CD4-positive, alpha-beta T cell (primary cell): ENCODE data around the gene SARNP. TPM values are rescaled to one million over a fixed set of nuclear protein-coding genes. Genes with fewer than 3 reads are reported as not detected.
A peak's percentile ranks its signal among the peaks of the same experiment; 100 is the strongest.

Source experiments
- ATAC-seq: fragments of 200-7000 bp; cut with Tn5 transposase; one replicate; pipeline ENCODE4 v1.10.0; 2022; ENCODE audit warnings: mild to moderate bottlenecking; ENCODE audit not compliant: poor library complexity
- CTCF ChIA-PET: fragments of 350-600 bp; sonication (Branson Sonifier 250); formaldehyde crosslinking; loops from one replicate; lab custom pipeline; 2021; ENCODE audit warnings: antibody characterized with exemption, inconsistent platforms; lab: Charles Lee
- POLR2A ChIA-PET: fragments of 350-600 bp; sonication (Branson Sonifier 250); formaldehyde crosslinking; loops from one replicate; lab custom pipeline; 2021; ENCODE audit warnings: antibody characterized with exemption, inconsistent platforms; lab: Charles Lee
- DNase-seq, 14 experiments: peaks; one replicate each; pipeline ENCODE4 v3.0.0-alpha.2; 2013 to 2020; ENCODE audit warnings: mixed read lengths in 2 of 14
- H3K27ac ChIP-seq, 2 donors: one replicate each; pipeline versions ENCODE4 v1.5.1 to v1.7.0; 2013; ENCODE audit warnings: low read length in 2 of 2, low read depth in 1 of 2, mild to moderate bottlenecking in 1 of 2
- H3K27me3 ChIP-seq, 2 experiments: 1 replicate in 1 of 2; 2 replicates in 1 of 2; pipeline versions ENCODE4 v1.6.1 to v1.7.0; 2013; ENCODE audit warnings: low read length in 2 of 2, control low read depth in 1 of 2, mild to moderate bottlenecking in 1 of 2, moderate library complexity in 1 of 2; ENCODE audit not compliant: insufficient read depth in 2 of 2, control insufficient read depth in 1 of 2
- H3K36me3 ChIP-seq: one replicate; pipeline ENCODE4 v1.6.1; 2013; ENCODE audit warnings: low read length, control low read depth; ENCODE audit not compliant: insufficient read depth
- H3K4me1 ChIP-seq: one replicate; pipeline ENCODE4 v1.6.1; 2013; ENCODE audit warnings: low read length, control low read depth; ENCODE audit not compliant: insufficient read depth
- H3K4me3 ChIP-seq: one replicate; pipeline ENCODE4 v1.5.1; 2013; ENCODE audit warnings: mild to moderate bottlenecking, low read length, moderate library complexity
- H3K9me3 ChIP-seq, 2 experiments: 1 replicate in 1 of 2; 2 replicates in 1 of 2; pipeline versions ENCODE4 v1.6.1 to v1.7.0; 2013; ENCODE audit warnings: low read length in 2 of 2, mild to moderate bottlenecking in 2 of 2, control low read depth in 1 of 2, moderate library complexity in 1 of 2; ENCODE audit not compliant: control insufficient read depth in 1 of 2, insufficient read depth in 1 of 2
- H3K27ac Mint-ChIP-seq: one replicate; pipeline ENCODE4 v1.8.0; 2020; ENCODE audit warnings: mixed read lengths
- H3K27me3 Mint-ChIP-seq: one replicate; pipeline ENCODE4 v1.8.0; 2021; ENCODE audit warnings: mixed read lengths
- H3K36me3 Mint-ChIP-seq: one replicate; pipeline ENCODE4 v1.8.0; 2021; ENCODE audit warnings: low read depth, mixed read lengths
- H3K4me1 Mint-ChIP-seq: one replicate; pipeline ENCODE4 v1.8.0; 2021; ENCODE audit warnings: low read depth, mixed read lengths
- H3K4me3 Mint-ChIP-seq: one replicate; pipeline ENCODE4 v1.8.0; 2020; ENCODE audit warnings: mild to moderate bottlenecking, mixed read lengths
- H3K9me3 Mint-ChIP-seq: one replicate; pipeline ENCODE4 v1.8.0; 2020; ENCODE audit warnings: mixed read lengths
- intact Hi-C, 2 experiments: fragments of 100-400 bp; cut with DNase I in 1 of 2; cut with micrococcal nuclease in 1 of 2; formaldehyde crosslinking; loops; one replicate each; pipeline versions ENCODE4 v1.15.1 to v1.9.0; 2023 to 2025; cut with DNase I, micrococcal nuclease
- total RNA-seq, 174 experiments: library from RNA in 2 of 174; stranded (reverse) in 2 of 174; gene quantifications; one replicate each; pipeline ENCODE4 v1.2.3 and lab custom pipeline; 2021 to 2026
- TF ChIP-seq, protein P1 (sequence below): fragments of 200-600 bp; IDR thresholded peaks from one replicate; pipeline ENCODE4 v1.8.0; 2022; ENCODE audit warnings: antibody characterized with exemption, mild to moderate bottlenecking

SARNP gene
- total RNA-seq, 2 experiments from 2014 or later, result 38.2 to 38.6 TPM

DNA sequence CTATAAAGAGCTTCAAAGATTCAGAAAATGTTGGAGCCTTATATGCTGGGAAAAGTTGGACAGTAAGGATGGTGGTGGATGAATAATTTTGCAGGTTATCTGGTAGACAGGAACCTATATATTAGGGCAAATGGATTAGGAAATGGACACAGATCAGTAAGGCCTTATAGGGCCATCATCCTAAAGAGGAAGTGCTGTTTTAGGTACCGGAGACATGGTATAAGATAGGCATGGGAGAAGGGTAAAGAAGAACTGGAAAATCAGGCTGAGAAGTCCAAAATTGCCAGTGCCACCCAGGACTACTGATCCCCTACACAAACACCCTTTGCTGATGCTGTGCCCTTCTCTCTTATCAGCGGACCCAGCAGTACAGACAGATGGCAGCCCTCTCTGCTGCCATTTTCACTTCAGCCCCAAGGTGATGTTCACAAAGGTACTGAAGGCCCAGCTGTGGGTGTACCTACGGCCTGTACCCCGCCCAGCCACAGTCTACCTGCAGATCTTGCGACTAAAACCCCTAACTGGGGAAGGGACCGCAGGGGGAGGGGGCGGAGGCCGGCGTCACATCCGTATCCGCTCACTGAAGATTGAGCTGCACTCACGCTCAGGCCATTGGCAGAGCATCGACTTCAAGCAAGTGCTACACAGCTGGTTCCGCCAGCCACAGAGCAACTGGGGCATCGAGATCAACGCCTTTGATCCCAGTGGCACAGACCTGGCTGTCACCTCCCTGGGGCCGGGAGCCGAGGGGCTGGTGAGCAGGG is 69.1 kb downstream of the SARNP start:
- ATAC-seq, result no peak
- H3K4me1 Mint-ChIP-seq, result peaks cover 36% of the 10 kb centered on the region
- POLR2A ChIA-PET, result interaction anchor here (1.1 to 2.2 kb wide), 4 partner anchors 9 to 796 kb away, joined by 3 to 11 read pairs (median 6); no protein-coding TSS in a partner anchor

DNA sequence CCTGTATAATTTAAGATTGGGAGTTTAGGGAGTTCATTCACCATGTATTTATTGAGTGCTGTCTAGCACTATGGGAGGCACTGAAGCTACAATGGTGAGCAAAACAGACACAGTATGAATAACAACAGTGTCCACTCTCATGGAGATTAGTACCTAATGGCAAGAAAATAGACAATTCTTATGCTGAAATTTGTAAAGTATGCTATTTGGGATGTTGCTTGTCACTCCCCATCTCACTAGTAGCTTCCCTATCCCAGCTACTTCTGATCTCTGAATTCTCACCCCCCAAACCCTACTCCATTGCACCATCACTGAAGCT is 70.7 kb downstream of the SARNP start:
- intact Hi-C loops, result loop anchor here in 1 of 2 experiments (10.0 kb wide), 1 partner anchor 718 kb away; the partner anchor contains the start of gene SPRYD4
- POLR2A ChIA-PET, result interaction anchor here (0.6 to 2.2 kb wide), 8 partner anchors 9 to 1422 kb away, joined by 3 to 11 read pairs (median 3); partner anchors contain the start of gene COPZ1
- Histone ChIP-seq H3K4me1 (peaks cover 33% of the 10 kb centered on the region), H3K9me3 (no peaks in the 10 kb centered on the region), H3K27ac (peak overlapping the region; percentile 31 to 34), H3K4me3 (no peak overlapping the region), H3K36me3 (peaks cover 20% of the 10 kb centered on the region), H3K27me3 (no peaks in the 10 kb centered on the region)
- no peak overlapping the region for H3K4me3 Mint-ChIP-seq
- peaks cover 38% of the 10 kb centered on the region for H3K36me3 Mint-ChIP-seq
- no peaks in the 10 kb centered on the region for H3K27me3 Mint-ChIP-seq
- peaks cover 45% of the 10 kb centered on the region for H3K4me1 Mint-ChIP-seq
- ATAC-seq, result no peak
- CTCF ChIA-PET, result interaction anchor here (0.9 to 1.6 kb wide), 4 partner anchors 8 to 179 kb away, joined by 3 to 6 read pairs (median 4); no protein-coding TSS in a partner anchor
- no peaks in the 10 kb centered on the region for H3K9me3 Mint-ChIP-seq
- peak overlapping the region; percentile 72 for H3K27ac Mint-ChIP-seq
- no peak for DNase-seq
- TF ChIP-seq, protein P1, sequence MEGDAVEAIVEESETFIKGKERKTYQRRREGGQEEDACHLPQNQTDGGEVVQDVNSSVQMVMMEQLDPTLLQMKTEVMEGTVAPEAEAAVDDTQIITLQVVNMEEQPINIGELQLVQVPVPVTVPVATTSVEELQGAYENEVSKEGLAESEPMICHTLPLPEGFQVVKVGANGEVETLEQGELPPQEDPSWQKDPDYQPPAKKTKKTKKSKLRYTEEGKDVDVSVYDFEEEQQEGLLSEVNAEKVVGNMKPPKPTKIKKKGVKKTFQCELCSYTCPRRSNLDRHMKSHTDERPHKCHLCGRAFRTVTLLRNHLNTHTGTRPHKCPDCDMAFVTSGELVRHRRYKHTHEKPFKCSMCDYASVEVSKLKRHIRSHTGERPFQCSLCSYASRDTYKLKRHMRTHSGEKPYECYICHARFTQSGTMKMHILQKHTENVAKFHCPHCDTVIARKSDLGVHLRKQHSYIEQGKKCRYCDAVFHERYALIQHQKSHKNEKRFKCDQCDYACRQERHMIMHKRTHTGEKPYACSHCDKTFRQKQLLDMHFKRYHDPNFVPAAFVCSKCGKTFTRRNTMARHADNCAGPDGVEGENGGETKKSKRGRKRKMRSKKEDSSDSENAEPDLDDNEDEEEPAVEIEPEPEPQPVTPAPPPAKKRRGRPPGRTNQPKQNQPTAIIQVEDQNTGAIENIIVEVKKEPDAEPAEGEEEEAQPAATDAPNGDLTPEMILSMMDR, result no peak

More for the DNA sequence above, 69.1 kb downstream of the SARNP start:
- no peak for DNase-seq
- Mint-ChIP-seq H3K4me3 (no peak overlapping the region), H3K36me3 (peaks cover 52% of the 10 kb centered on the region), H3K27me3 (no peaks in the 10 kb centered on the region), H3K9me3 (no peaks in the 10 kb centered on the region), H3K27ac (peak overlapping the region; percentile 72)
- Histone ChIP-seq H3K4me3 (no peak overlapping the region), H3K9me3 (no peaks in the 10 kb centered on the region), H3K27ac (no peak overlapping the region), H3K4me1 (peaks cover 23% of the 10 kb centered on the region), H3K27me3 (no peaks in the 10 kb centered on the region), H3K36me3 (peaks cover 35% of the 10 kb centered on the region)
- TF ChIP-seq, protein P1, result no peak
- CTCF ChIA-PET, result interaction anchor here (1.2 to 1.6 kb wide), 3 partner anchors 10 to 178 kb away, joined by 3 to 6 read pairs (median 6); no protein-coding TSS in a partner anchor
- intact Hi-C loops, result loop anchor here in 1 of 2 experiments (10.0 kb wide), 1 partner anchor 716 kb away; the partner anchor contains the start of gene SPRYD4

DNA sequence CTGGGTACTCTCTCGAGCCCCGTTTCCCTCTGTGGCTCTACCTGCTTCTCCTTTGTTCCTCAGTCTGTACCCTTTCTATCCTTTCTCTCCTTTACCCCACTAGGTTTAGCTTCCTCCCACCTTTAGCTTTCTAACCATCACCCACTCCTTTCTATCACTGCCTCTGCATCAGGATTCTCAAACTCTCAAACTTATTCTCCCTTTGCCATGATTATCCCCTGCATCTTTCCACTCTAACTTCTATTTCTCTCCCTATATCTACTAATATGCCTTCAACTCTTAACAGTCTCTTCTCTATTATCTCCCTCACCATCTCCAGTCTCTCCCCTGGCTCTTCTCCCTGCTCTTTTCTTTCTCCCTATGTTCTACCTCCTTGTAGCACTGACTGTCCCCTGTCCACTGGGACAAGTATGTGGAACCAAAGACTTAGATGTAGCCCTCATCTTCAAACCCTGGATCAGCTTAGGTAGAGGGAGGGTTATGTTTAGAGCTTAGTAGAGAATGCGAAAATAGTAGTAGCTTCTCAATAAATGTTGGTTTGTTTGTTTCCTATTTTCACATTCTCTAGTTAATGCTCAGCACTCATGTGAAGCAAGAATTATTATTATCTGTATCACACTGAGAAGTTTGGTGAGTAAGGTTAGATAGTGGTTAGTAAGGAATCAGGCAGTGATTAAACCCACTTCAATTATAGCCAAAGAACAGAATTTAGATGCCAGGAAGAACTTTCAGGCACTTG is 71.2 kb downstream of the SARNP start:
- peaks cover 45% of the 10 kb centered on the region for H3K4me1 Mint-ChIP-seq
- CTCF ChIA-PET, result interaction anchor here (0.9 to 1.4 kb wide), 2 partner anchors 40 to 180 kb away, joined by 3 read pairs; no protein-coding TSS in a partner anchor
- TF ChIP-seq, protein P1, result no peak
- peak overlapping the region; percentile 51 for H3K4me3 Mint-ChIP-seq
- Histone ChIP-seq H3K27ac (peak overlapping the region; percentile 7 to 31), H3K27me3 (no peaks in the 10 kb centered on the region), H3K4me3 (no peak overlapping the region), H3K4me1 (peaks cover 35% of the 10 kb centered on the region), H3K36me3 (peaks cover 16% of the 10 kb centered on the region), H3K9me3 (no peaks in the 10 kb centered on the region)
- H3K27ac Mint-ChIP-seq, result peak overlapping the region; percentile 72
- POLR2A ChIA-PET, result interaction anchor here (0.6 to 2.2 kb wide), 6 partner anchors 8 to 227 kb away, joined by 3 to 11 read pairs (median 4); partner anchors contain the start of gene RAB5B
- intact Hi-C loops, result loop anchor here in 1 of 2 experiments (10.0 kb wide), 1 partner anchor 718 kb away; the partner anchor contains the start of gene SPRYD4
- peaks cover 33% of the 10 kb centered on the region for H3K36me3 Mint-ChIP-seq
- no peaks in the 10 kb centered on the region for H3K9me3 Mint-ChIP-seq
- no peaks in the 10 kb centered on the region for H3K27me3 Mint-ChIP-seq
- DNase-seq (no peak), ATAC-seq (no peak)
